HTERT RPE-1 (cell line): ENCODE results near the gene DNAAF1.
"Not testable (repeated sequence)": the region's sequence is repeated elsewhere in the genome, so short reads cannot be mapped to it uniquely, and the experiment has no call there.

ENCODE experiments used
- in situ Hi-C: fragments of 300-500 bp; cut with MboI; formaldehyde crosslinking; loops from 4 replicates; pipeline ENCODE4 v1.14.3; 2020; ENCODE audit warnings: low sequenced_read_pairs

Gene DNAAF1

GRCh38 chr16:84205123-84205522 lies 60.0 kb downstream of the DNAAF1 start:
- in situ Hi-C loops, result not testable (repeated sequence)

GRCh38 chr16:84205976-84206691 lies 61.0 kb downstream of the DNAAF1 start:
- in situ Hi-C loops, result no loop called here

GRCh38 chr16:84207251-84207650 lies 62.1 kb downstream of the DNAAF1 start:
- in situ Hi-C loops, result no loop called here

- in situ Hi-C loops, result no loop called here
These were observed 62.8 kb downstream of the DNAAF1 start for GRCh38 chr16:84207879-84208278.

GRCh38 chr16:84209989-84210388 lies 64.9 kb downstream of the DNAAF1 start:
- in situ Hi-C loops, result no loop called here

DNA sequence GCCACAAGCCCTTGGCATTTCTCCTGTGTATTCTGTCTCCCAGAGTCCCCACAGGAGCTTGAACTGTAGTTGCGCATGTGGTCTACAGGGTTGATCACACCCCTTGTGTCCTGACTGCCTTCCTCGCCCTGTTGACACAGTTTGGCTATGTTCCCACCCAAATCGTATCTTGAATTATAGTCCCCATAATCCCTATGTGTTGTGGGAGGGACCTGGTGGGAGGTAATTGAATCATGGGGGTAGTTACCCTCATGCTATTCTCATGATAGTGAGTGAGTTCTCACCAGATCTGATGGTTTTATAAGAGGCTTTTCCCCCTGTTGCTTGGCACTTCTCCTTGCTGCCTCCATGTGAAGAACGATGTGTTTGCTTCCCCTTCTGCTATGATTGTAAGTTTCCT lies 67.0 kb downstream of the DNAAF1 start:
- in situ Hi-C loops, result no loop called here

- in situ Hi-C loops, result no loop called here
These were observed 67.5 kb downstream of the DNAAF1 start for GRCh38 chr16:84212631-84213030.

GRCh38 chr16:84214451-84215066 lies 69.5 kb downstream of the DNAAF1 start:
- in situ Hi-C loops, result no loop called here

DNA sequence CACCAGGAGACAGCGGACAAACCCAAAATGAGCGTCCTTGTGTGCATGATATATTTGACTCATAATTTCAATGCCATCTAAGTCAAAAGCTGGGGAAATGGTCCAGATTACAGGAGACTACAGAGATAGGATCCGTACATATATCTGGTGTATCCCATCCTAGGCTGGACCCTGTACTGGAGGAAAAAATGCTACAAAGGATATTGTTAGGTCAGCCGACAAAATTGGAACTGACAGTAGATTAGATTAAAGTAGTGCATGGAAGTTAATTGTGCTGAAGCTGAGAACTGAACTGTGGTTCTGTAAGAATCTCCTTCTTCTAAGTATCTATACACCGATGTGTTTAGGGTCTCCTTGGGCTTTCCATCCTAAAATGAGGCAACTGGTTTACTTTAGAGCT lies 70.4 kb downstream of the DNAAF1 start:
- in situ Hi-C loops, result no loop called here

DNA sequence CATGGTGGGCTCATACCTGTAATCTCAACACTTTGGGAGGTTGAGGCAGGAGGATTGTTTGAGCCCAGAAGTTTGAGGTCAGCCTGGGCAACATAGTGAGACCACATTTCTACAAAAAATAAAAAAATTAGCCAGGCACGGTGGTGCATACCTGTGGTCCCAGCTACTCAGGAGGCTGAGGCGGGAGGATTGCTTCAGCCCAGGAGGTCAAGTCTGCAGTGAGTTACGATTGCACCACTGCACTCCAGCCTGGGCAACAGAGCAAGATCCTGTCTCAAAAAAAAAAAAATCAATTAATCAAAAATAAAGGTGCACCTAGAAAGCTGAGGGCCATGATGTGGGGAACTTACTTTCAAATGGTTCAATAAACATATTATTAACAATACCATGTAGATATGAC lies 71.0 kb downstream of the DNAAF1 start:
- in situ Hi-C loops, result not testable (repeated sequence)

DNA sequence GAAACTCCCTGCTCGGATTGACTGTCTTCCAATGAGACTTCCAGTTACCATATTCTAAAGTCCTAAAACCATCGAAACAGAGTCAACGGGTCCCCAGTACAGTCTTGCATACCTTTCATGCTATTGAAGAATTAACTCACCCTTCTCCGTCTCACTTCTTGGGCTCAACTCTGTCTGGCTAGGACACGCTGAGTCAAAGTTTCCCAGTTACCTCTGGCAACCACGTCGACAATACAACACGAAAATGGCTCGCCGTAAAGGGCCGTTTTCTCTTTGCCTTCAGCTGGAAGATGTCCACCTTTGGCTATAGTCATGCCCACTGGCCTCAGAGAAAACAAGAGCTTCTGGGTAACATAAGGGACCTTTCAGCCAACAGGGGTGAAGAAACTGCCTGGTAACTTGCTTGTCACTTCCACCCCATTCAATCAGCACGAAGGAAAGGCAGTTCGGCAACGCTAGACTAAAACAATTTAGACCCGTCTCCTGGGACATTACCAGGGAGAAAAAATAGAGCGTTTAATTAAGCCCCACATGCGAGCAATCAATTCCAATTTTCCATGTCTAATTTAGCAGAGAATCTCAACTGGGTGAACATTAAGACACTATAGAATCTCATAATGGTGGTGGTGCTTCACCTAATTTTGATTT lies 73.2 kb downstream of the DNAAF1 start:
- in situ Hi-C loops, result no loop called here

GRCh38 chr16:84218956-84219355 lies 73.8 kb downstream of the DNAAF1 start:
- in situ Hi-C loops, result no loop called here

GRCh38 chr16:84220851-84221250 lies 75.7 kb downstream of the DNAAF1 start:
- in situ Hi-C loops, result no loop called here

DNA sequence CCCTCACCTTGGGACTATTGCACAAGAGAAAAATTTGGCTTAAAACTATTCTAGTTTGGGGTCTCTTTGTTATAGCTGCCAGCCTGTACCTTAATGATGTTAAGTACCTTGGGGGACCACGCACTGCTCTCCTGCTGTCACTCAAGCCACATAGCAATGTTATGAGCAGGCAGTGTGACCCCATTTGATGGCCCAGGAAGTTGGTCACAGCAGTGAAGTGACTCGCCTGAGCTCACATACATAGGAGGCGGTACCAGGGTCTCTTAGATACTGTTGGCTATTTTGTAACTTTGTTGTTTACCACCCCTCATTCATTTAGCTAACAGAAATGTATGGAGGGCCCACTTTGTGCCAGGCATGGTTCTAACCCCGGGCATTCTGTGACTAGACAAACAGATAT lies 78.3 kb downstream of the DNAAF1 start:
- in situ Hi-C loops, result no loop called here

DNA sequence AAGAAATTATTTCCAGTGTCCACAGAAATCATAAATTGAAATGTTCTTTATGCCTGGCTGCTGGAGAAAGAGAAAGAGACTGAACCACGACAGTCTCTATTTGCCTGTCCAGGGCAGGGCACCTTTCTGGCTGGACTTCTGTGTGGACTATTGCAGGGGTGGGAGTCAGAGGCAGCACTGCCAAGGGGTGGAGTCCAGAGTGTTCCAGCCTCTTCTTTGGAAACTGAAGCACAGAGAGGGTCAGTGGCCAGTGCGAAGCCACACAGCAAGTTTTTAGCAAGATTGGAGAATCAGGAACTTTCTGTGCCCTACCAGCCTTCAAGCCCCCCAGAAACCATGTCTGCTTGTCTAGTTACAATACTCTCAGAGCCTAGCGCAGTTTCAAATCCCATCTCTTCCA lies 79.4 kb downstream of the DNAAF1 start:
- in situ Hi-C loops, result no loop called here

- in situ Hi-C loops, result no loop called here
These were observed 80.0 kb downstream of the DNAAF1 start for GRCh38 chr16:84225126-84225525.

- in situ Hi-C loops, result no loop called here
These were observed 80.5 kb downstream of the DNAAF1 start for GRCh38 chr16:84225571-84225970.

- in situ Hi-C loops, result no loop called here
These were observed 80.9 kb downstream of the DNAAF1 start for GRCh38 chr16:84226026-84226425.
